ENCODE measurements around the gene GALNT13. TPM values are rescaled to one million over a fixed set of nuclear protein-coding genes. Genes with fewer than 3 reads are reported as not detected.

Gene GALNT13
- total and polyA plus RNA-seq, 4 donors: not detected

DNA sequence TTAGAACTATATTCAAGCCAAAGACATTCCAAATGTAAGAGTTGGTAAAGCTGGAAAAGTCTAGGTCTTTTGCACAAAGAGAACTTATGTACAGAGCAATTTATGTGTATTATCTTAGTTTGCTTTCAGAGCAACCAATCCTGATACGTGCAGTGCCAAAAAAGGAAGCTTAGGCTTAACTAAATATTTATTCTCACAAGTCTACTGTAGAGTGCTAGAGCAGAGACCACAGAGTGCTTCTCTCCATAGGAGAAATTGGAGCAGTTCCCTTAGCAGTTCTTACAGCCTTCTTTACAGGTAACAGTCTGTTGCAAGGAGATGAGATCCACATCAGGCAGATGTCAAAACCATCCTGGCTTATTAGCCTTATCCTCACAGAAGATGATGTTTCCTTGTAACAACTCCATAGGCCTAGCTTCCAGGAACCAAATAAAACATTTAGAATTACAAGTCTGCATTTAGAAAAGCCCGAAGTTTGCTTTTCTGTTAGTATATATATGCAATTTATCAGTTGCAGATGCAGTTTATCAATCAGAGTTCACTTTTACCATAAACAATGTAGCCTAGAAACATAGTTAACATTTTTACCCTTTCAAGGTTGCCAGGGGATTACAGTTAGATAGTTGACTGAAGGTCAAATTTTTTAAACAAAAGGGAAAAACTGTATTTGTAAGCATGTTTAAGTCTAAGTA lies 576.2 kb downstream of the GALNT13 start:
- H3K4me3 ChIP-seq (ENCODE audit: low read depth in 1 of 3, low read length in 3 of 3): no peak overlapping the region
- no peak overlapping the region for H3K27ac ChIP-seq (ENCODE audit: low read depth in 1 of 2, low read length in 2 of 2)
- 32% methylated on average over 2 of the region's 2 CpGs for WGBS
- no peaks in the 10 kb centered on the region for H3K9me3 ChIP-seq (ENCODE audit: control insufficient read depth in 4 of 4, low read length in 3 of 4)
- TF ChIP-seq, protein P1, sequence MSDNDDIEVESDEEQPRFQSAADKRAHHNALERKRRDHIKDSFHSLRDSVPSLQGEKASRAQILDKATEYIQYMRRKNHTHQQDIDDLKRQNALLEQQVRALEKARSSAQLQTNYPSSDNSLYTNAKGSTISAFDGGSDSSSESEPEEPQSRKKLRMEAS (IDR thresholded peaks at IDR 0.05): no peak
- TF ChIP-seq, protein P2, sequence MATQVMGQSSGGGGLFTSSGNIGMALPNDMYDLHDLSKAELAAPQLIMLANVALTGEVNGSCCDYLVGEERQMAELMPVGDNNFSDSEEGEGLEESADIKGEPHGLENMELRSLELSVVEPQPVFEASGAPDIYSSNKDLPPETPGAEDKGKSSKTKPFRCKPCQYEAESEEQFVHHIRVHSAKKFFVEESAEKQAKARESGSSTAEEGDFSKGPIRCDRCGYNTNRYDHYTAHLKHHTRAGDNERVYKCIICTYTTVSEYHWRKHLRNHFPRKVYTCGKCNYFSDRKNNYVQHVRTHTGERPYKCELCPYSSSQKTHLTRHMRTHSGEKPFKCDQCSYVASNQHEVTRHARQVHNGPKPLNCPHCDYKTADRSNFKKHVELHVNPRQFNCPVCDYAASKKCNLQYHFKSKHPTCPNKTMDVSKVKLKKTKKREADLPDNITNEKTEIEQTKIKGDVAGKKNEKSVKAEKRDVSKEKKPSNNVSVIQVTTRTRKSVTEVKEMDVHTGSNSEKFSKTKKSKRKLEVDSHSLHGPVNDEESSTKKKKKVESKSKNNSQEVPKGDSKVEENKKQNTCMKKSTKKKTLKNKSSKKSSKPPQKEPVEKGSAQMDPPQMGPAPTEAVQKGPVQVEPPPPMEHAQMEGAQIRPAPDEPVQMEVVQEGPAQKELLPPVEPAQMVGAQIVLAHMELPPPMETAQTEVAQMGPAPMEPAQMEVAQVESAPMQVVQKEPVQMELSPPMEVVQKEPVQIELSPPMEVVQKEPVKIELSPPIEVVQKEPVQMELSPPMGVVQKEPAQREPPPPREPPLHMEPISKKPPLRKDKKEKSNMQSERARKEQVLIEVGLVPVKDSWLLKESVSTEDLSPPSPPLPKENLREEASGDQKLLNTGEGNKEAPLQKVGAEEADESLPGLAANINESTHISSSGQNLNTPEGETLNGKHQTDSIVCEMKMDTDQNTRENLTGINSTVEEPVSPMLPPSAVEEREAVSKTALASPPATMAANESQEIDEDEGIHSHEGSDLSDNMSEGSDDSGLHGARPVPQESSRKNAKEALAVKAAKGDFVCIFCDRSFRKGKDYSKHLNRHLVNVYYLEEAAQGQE (IDR thresholded peaks at IDR 0.05): peak; percentile 38
- TF ChIP-seq JUND (IDR thresholded peaks at IDR 0.05) (no peak), HNF4A (conservative IDR thresholded peaks at IDR 0.05) (peak in 1 of 2 donors; percentile 15), EGR1 (IDR thresholded peaks at IDR 0.05; ENCODE audit: low read depth in 2 of 2) (no peak), GABPA (IDR thresholded peaks at IDR 0.05 in 1 of 2, conservative IDR thresholded peaks at IDR 0.05 in 1 of 2) (no peak), RXRA (IDR thresholded peaks at IDR 0.05) (peak in 1 of 2 donors; percentile 24), FOXA1 (IDR thresholded peaks at IDR 0.05) (no peak), NR2F2 (IDR thresholded peaks at IDR 0.05) (no peak), RAD21 (IDR thresholded peaks at IDR 0.05) (no peak), YY1 (IDR thresholded peaks at IDR 0.05) (peak; percentile 32), SP1 (IDR thresholded peaks at IDR 0.05) (no peak), FOXA2 (IDR thresholded peaks at IDR 0.05) (peak; percentile 38), TAF1 (conservative IDR thresholded peaks at IDR 0.05) (no peak), HNF4G (IDR thresholded peaks at IDR 0.05) (no peak)
- TF ChIP-seq, protein P3, sequence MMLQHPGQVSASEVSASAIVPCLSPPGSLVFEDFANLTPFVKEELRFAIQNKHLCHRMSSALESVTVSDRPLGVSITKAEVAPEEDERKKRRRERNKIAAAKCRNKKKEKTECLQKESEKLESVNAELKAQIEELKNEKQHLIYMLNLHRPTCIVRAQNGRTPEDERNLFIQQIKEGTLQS (IDR thresholded peaks at IDR 0.05): no peak
- TF ChIP-seq, protein P4, sequence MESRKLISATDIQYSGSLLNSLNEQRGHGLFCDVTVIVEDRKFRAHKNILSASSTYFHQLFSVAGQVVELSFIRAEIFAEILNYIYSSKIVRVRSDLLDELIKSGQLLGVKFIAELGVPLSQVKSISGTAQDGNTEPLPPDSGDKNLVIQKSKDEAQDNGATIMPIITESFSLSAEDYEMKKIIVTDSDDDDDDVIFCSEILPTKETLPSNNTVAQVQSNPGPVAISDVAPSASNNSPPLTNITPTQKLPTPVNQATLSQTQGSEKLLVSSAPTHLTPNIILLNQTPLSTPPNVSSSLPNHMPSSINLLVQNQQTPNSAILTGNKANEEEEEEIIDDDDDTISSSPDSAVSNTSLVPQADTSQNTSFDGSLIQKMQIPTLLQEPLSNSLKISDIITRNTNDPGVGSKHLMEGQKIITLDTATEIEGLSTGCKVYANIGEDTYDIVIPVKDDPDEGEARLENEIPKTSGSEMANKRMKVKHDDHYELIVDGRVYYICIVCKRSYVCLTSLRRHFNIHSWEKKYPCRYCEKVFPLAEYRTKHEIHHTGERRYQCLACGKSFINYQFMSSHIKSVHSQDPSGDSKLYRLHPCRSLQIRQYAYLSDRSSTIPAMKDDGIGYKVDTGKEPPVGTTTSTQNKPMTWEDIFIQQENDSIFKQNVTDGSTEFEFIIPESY (IDR thresholded peaks at IDR 0.05): no peak
- TF ChIP-seq, protein P5, sequence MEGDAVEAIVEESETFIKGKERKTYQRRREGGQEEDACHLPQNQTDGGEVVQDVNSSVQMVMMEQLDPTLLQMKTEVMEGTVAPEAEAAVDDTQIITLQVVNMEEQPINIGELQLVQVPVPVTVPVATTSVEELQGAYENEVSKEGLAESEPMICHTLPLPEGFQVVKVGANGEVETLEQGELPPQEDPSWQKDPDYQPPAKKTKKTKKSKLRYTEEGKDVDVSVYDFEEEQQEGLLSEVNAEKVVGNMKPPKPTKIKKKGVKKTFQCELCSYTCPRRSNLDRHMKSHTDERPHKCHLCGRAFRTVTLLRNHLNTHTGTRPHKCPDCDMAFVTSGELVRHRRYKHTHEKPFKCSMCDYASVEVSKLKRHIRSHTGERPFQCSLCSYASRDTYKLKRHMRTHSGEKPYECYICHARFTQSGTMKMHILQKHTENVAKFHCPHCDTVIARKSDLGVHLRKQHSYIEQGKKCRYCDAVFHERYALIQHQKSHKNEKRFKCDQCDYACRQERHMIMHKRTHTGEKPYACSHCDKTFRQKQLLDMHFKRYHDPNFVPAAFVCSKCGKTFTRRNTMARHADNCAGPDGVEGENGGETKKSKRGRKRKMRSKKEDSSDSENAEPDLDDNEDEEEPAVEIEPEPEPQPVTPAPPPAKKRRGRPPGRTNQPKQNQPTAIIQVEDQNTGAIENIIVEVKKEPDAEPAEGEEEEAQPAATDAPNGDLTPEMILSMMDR (IDR thresholded peaks at IDR 0.05; ENCODE audit: low read depth, low read length, missing input control): no peak
- no peaks in the 10 kb centered on the region for H3K27me3 ChIP-seq (ENCODE audit: control insufficient read depth in 4 of 4, insufficient read depth in 4 of 4, low read length in 3 of 4)
- H3K9ac ChIP-seq (ENCODE audit: low read depth in 1 of 2, low read length in 2 of 2): no peak overlapping the region
- H3K36me3 ChIP-seq (ENCODE audit: control insufficient read depth in 4 of 4, insufficient read depth in 3 of 4, low read depth in 1 of 4, low read length in 3 of 4): no peaks in the 10 kb centered on the region
- peaks cover 0 to 29% (median 25%) of the 10 kb centered on the region in 4 donors for H3K4me1 ChIP-seq (ENCODE audit: control insufficient read depth in 4 of 4, insufficient read depth in 4 of 4, low read length in 3 of 4)
- no peak for DNase-seq (ENCODE audit: low spot score)

All from liver (tissue), 9 donors.